Lower lobe of right lung (tissue), 2 donors: ENCODE measurements around the gene SIAH3. TPM values are rescaled to one million over a fixed set of nuclear protein-coding genes. Genes with fewer than 3 reads are reported as not detected.

Experiments used
- ATAC-seq, 2 donors: fragments of 200-7000 bp; cut with Tn5 transposase; one replicate each; pipeline ENCODE4 v1.9.1; 2020 to 2022; ENCODE audit warnings: mild to moderate bottlenecking in 2 of 2, moderate library complexity in 2 of 2
- DNase-seq: peaks from one replicate; pipeline ENCODE4 v3.0.0-alpha.2; 2020
- H3K27ac ChIP-seq: fragments of 200-600 bp; one replicate; pipeline ENCODE4 v1.8.0; 2022
- H3K27me3 ChIP-seq: fragments of 200-600 bp; one replicate; pipeline ENCODE4 v1.8.0; 2022; ENCODE audit warnings: low read depth
- H3K36me3 ChIP-seq: fragments of 200-600 bp; one replicate; pipeline ENCODE4 v1.8.0; 2022; ENCODE audit warnings: mild to moderate bottlenecking
- H3K4me1 ChIP-seq: fragments of 200-600 bp; one replicate; pipeline ENCODE4 v1.8.0; 2022
- H3K4me3 ChIP-seq: fragments of 200-600 bp; one replicate; pipeline ENCODE4 v1.8.0; 2022; ENCODE audit warnings: mild to moderate bottlenecking
- H3K9me3 ChIP-seq: fragments of 200-600 bp; one replicate; pipeline ENCODE4 v1.8.0; 2022
- intact Hi-C: fragments of 100-400 bp; cut with DNase I; formaldehyde crosslinking; loops from one replicate; pipeline ENCODE4 v1.11.0; 2022
- total RNA-seq: library from RNA; stranded (reverse); fragmentation: NEBNext Ultra II Directional; extraction: Animal tissue kit (Norgen Biotek cat#: 25700); gene quantifications from one replicate; pipeline ENCODE4 v1.2.1, GENCODE V29; 2021
- TF ChIP-seq, protein P1 (sequence below): fragments of 200-600 bp; IDR thresholded peaks from one replicate; pipeline ENCODE4 v1.8.0; 2022; ENCODE audit warnings: antibody characterized with exemption, mild to moderate bottlenecking
- donor health status: DM: no; HTN: yes; CAD: no; lungs with severe emphysema.

The SIAH3 gene
- total RNA-seq, 1 donor from 2014 or later, result 0.06 TPM

DNA sequence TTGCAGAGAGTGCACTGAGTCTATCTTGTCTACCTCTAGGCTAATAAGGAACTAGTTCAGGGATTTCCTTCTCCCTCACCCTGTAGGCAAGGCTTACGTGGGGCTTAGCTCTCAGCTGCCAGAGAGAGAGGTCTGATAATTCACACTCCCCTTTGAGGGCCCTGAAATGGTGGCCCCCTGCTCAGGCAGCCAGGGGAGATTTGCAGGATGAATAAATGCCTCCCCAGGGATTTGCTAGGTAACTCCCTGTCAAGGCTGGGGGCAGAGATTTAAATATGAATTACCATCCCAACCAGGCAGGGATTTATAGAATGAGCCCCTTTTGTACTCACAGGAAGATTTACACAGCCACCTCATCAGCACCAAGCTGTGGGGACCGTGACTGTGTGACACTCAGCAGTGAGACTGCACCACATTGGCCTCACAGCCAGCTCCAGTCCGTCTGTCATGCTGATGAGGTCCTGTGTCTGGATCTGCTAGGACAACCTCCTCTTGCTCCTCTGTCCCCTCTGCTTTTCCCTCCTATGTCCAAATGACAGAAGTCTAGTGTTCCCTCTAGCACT lies 76.1 kb downstream of the SIAH3 start:
- Histone ChIP-seq H3K36me3 (no peaks in the 10 kb centered on the region), H3K27me3 (no peaks in the 10 kb centered on the region), H3K9me3 (no peaks in the 10 kb centered on the region), H3K27ac (no peak overlapping the region), H3K4me1 (no peaks in the 10 kb centered on the region), H3K4me3 (no peak overlapping the region)
- intact Hi-C loops, result no loop called here
- no peak for DNase-seq
- TF ChIP-seq, protein P1, sequence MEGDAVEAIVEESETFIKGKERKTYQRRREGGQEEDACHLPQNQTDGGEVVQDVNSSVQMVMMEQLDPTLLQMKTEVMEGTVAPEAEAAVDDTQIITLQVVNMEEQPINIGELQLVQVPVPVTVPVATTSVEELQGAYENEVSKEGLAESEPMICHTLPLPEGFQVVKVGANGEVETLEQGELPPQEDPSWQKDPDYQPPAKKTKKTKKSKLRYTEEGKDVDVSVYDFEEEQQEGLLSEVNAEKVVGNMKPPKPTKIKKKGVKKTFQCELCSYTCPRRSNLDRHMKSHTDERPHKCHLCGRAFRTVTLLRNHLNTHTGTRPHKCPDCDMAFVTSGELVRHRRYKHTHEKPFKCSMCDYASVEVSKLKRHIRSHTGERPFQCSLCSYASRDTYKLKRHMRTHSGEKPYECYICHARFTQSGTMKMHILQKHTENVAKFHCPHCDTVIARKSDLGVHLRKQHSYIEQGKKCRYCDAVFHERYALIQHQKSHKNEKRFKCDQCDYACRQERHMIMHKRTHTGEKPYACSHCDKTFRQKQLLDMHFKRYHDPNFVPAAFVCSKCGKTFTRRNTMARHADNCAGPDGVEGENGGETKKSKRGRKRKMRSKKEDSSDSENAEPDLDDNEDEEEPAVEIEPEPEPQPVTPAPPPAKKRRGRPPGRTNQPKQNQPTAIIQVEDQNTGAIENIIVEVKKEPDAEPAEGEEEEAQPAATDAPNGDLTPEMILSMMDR, result no peak
- no peak for ATAC-seq

DNA sequence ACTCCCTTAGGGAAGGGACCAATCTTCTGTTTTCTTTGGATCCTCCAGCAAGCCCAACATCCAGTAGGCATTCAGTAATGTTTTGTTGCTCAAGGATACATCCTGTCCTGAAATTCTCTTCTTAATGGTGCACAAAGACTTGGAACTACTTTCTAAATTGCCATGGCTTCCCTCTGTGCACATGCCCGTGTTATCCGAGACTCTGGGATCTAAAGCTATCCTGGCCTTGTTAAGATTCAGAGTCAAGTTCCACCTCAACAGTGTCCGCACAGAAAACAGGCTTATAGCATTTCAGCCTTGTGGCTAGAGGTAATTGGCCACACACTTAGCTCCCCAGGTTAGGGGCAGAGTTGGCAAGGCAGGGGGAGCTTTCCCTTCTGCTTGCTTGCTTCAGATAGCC lies 77.6 kb downstream of the SIAH3 start:
- H3K27me3 ChIP-seq, result no peaks in the 10 kb centered on the region
- no peak overlapping the region for H3K27ac ChIP-seq
- intact Hi-C loops, result no loop called here
- H3K36me3 ChIP-seq, result no peaks in the 10 kb centered on the region
- no peak overlapping the region for H3K4me3 ChIP-seq
- TF ChIP-seq, protein P1, result no peak
- DNase-seq (no peak), ATAC-seq (no peak)
- no peaks in the 10 kb centered on the region for H3K9me3 ChIP-seq
- H3K4me1 ChIP-seq, result no peaks in the 10 kb centered on the region

DNA sequence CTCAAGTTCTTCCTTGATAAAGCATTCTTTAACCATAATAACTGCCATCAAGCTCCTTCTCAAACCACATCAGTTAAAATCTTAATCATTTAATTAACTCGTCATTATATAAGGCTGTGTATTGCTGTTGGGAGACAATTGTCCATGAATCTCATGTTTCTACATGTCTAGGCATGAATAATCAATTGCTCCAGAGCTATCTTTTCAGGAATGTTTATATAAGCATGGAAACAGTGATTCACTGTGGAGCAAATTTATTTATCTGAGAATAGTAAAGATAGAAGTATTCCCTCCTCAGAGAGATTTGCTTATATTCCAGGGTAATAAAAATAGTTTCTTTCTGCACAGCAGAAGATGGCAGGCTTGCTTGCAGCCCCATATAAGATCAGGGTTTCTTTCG lies 78.3 kb downstream of the SIAH3 start:
- intact Hi-C loops, result no loop called here
- ATAC-seq (no peak), DNase-seq (no peak)
- Histone ChIP-seq H3K4me3 (no peak overlapping the region), H3K27ac (no peak overlapping the region), H3K9me3 (no peaks in the 10 kb centered on the region), H3K27me3 (no peaks in the 10 kb centered on the region), H3K4me1 (no peaks in the 10 kb centered on the region), H3K36me3 (no peaks in the 10 kb centered on the region)
- TF ChIP-seq, protein P1, result no peak

DNA sequence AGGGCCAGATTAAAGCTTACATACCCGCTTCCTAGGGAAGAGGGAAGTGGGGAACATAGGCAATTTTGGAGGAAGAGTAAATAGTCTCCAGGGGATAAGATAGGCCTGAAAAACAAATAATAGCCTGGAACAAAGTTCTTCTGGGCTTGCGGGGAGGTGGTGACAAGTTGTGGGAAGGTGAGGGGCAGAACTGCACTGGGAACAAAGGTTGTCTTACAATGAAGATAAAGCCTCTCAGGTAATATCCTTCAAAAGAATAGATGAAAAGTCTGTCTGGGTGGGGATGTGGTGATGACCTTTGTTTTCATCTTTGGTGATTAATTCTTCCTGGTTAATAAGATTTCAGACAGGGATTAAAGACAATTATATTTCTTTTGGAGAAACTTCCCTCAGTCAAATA lies 80.7 kb downstream of the SIAH3 start:
- intact Hi-C loops, result no loop called here
- Histone ChIP-seq H3K9me3 (no peaks in the 10 kb centered on the region), H3K27ac (no peak overlapping the region), H3K36me3 (no peaks in the 10 kb centered on the region), H3K4me3 (no peak overlapping the region), H3K4me1 (no peaks in the 10 kb centered on the region), H3K27me3 (no peaks in the 10 kb centered on the region)
- ATAC-seq, result no peak
- TF ChIP-seq, protein P1, result no peak
- no peak for DNase-seq

DNA sequence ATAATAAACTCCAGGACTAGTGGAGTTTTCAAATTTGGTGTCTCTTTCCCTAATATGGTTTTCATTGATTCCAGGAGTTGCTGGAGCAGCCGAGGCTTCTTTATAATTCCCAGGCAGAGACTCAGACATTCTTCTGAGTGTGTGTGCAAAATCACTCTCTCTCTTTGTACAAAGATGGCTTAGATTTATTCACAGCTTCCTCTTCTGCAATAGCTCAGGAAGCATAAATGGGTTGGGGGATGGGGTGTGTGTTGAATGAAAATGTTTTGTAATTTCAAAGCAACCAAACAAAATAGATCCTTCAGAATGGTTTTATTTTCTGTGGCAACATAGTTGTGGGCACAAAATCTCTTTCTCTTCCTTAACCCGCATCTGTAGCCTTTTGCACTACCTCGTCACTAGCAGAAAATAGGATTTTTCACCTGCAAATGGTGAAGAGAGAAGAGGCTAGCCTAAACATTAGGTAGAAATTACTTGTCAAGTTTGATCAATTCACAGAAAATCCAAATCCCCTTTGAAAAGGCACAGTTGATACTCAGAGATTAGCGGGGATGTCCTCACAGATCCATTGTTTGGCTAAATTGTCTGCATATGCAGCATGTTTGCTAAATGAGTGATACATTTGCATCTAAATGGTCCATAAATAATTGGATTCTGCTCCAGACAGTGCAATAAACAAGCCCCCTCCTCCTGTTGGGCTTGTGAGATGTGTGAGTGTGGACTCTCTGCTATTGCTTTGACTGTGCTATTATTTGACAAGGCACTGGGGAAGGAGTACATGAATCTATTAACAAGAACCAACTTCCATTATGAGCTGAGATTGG lies 82.7 kb downstream of the SIAH3 start:
- H3K4me1 ChIP-seq, result no peaks in the 10 kb centered on the region
- no peak overlapping the region for H3K4me3 ChIP-seq
- no peaks in the 10 kb centered on the region for H3K27me3 ChIP-seq
- DNase-seq (no peak), ATAC-seq (no peak)
- intact Hi-C loops, result no loop called here
- H3K36me3 ChIP-seq, result no peaks in the 10 kb centered on the region
- H3K27ac ChIP-seq, result no peak overlapping the region
- TF ChIP-seq, protein P1, result no peak
- no peaks in the 10 kb centered on the region for H3K9me3 ChIP-seq
